GM18519 (cell line): ENCODE data around the gene ANKRD10.
"Not testable (repeated sequence)": the region's sequence is repeated elsewhere in the genome, so short reads cannot be mapped to it uniquely, and the experiment has no call there.

Experiments used
- ATAC-seq: cut with Tn5 transposase; IDR thresholded peaks from one replicate; pipeline ENCODE4 v1.9.1; 2021; ENCODE audit warnings: mild to moderate bottlenecking, moderate library complexity; ENCODE audit not compliant: unreplicated experiment, low FRiP score

The ANKRD10 gene

DNA sequence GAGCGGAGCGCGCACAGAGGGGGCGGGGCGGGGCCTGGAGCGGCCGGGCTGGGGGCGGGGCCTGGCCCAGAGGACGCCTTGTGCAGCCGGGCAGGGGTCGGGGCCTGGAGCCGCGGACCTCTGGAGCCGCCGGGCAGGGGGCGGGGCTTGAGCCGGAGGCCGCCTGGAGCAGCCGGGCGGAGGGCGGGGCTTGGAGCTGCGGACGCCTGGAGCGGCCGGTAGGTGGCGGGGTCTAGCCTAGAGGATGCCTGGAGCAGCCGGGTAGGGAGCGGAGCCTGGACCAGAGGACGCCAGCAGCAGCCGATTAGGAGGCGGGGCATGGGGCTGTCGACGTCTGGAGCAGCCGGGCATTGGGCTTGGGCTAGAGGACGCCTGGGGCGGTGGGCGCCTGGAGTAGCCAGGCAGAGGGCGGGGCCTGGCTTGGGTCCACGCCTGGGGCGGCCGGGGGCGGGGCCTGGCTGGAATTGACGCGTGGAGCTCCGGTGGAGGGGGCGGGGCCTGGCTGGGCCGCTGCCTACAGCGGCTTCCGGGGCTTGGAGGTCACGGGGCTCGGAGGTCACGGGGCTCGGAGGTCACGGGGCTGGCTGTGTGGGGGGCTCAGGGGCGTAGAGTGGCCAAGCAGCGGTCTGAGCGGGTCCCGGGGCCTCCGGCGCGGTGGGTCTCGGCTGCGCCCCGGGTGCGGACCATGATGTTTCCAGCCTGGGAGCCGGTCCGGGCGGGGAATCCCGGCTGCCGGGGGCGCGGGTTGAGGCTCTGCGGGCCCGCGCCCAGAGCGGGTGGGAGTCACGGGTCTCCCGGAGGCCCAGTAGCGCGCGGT is at the start of gene ANKRD10:
ANKRD10 (minus strand) TSS at position 13 of the 817 bp plus-strand sequence. CDS start 135 bp downstream, outside the sequence.
- peak; percentile 65 for ATAC-seq

DNA sequence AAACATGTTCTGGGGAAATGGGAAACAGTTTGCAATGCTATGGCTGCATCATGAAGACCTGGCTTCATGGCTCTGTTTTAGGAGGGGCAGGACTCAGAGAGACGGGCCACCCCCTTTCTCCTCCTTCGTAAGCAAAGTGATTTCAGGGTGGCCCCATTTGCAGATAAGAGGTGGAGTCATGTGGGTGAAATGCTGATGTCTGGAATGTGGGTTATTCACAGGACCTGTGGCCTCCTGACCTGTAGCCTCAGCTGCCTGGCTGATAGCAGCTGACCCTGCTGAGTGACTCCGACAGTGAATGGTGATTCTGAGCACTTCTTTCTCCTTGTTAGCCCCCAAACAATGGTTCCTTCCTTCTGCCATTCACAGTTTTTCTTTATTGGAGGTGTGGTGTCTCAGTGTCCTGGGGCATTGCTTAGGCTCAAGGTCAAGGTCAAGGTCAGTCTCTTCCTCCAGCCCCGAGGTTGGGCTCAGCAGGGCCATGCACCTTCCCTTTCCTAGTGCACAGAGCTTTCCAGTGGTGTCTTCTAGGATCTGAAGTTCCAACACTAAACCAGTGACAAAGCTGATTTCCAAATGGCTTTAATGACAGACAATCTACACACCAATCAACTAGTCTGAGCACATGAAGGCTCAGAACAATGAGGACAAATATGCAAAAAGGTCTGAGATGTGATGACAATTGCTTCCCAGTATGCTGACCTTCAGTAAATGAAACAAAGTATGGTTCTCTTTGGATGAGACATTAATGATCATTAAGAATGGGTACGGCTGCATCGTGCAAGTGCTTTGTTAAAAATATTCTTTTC is 49.6 kb upstream of the ANKRD10 start:
- ATAC-seq: no peak

DNA sequence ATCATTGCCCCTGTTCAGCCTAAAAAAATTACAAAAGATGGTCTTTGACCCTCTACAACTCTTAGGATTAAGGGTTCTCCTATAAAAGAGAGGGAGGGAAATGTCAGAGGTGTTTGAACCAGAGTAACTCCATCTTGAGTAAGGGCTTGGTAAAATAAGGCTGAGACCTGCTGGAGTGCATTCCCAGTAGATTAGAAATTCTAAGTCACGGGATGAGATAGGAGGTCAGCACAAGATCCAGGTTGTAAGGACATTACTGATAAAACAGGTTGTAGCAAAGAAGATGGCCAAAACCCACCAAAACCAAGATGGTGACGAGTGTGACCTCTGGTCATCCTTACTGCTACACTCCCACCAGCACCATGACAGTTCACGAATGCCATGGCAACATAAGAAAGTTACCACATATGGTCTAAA is 48.7 kb upstream of the ANKRD10 start:
- no peak for ATAC-seq

DNA sequence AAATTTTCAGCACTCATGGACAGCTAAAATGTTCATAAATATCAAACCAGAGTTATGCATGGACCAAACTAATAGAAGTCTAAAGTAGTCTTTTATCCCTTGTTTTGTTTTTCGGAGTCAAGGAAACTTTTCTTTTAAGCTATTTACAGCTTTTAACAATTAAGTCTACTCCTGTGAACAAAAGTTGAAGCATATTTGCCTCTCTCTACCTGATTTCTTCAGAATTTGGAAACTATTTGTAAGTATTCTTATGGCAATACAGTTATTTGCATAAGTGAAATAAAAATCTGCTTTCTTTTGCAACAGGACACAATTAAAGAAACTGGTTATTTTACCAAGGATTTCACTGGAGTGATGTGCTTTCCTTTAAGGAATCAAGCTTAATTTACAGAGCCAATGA is 47.1 kb upstream of the ANKRD10 start:
- no peak for ATAC-seq

DNA sequence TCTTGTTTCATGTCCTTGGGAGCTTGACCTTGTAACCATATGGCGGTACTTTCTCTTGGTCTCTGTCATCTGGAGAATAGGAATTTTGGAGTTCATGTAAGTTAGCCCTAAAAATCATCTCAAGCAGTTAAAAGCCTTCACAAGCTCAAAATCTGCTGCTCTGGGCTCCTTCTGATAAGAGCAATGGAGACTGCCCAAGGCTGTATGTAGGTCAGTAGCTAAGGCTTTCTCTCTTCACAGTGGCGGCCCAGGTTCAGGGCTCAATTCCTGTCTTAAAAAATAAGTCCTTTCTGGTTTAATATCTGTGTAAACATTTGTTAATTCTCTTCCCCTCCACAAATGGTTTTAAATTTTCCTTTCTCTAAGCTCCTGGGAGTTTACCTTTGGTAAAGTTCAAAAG is 45.3 kb upstream of the ANKRD10 start:
- no peak for ATAC-seq

DNA sequence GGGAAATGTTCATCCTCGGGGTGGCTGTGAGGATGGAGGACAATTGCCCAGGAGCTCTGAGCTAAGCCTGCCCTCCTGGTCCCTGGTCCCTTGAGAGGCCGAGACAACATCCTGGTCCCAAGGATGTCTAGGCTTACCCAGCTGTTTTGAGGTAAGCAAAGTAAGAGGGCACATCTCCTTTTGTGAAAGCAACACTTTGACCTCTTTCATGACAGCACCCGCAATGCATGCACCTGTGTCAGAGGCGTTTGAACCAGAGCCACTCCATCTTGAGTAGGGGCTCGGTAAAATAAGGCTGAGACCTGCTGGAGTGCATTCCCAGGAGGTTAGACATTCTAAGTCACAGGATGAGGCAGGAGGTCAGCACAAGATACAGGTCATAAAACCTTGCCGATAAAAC is 43.1 kb upstream of the ANKRD10 start:
- ATAC-seq: no peak

DNA sequence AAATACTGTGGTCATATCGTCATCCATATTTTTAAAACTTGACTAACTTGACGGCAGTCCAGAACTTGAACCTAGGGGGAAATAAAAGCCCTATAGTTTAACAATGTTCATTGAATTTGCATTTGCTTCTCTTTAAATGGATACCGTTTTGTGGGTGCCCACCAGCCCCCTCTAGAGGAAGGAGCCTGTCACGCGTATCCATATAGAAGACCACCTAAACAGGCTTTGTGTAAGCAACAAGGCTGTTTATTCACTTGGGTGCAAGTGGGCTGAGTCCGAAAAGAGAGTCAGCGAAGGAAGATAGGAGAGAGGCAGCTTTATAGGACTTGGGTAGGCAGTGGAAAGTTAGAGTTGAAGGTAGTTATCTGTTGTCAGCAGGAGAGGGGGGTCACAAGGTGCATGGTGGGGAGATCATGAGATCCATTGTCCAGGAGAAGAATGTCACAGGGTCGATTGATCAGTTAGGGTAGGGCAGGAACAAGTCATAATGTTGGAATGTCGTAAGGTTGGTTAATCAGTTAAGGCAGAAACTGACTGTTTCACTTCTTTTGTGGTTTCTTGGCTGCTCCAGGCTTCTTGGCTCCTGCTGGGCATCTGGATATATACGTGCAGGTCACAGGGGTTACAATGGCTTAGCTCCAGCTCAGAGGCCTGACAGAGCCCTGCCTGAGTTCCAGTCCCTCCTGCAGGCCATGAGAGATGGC is 42.5 kb upstream of the ANKRD10 start:
- ATAC-seq: no peak

DNA sequence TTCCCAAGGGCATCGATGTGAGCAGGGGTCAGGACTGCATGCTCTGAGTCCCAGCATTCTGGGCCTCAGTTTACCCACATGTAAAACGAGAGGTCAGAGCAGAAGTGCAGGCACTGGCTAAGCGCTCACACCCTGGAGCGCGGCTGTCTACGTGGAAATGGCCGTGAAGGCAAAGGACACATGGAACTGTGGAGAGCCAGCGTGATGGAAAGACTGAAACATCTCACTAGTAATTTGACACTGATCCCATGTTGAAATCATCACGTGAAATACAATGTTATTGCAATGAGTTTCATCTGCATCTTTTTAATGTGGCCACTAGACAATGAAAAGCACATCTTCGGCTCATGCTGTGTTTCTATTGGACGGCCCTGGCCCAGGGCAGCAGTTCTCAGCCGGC is 41.3 kb upstream of the ANKRD10 start:
- not testable (repeated sequence) for ATAC-seq

DNA sequence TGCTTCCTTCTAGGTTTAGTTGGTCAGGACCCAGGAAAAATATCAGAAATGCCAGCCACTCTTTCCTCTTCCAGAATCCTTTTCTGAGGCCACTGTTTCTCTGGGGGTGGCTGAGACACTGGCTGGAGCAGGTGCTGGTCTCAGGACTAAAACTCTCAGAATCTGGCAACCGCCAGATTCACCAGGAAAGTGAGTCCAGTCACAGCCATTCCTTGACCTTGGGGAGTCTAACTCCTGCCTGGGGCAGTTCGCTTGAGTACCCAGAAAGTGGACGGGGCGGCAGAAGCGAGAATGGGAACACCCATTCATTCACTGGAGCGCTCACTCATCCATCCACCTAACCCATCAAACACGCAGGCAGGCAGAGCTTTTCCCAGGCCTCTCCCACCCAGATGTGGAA is 40.7 kb upstream of the ANKRD10 start:
- not testable (repeated sequence) for ATAC-seq

DNA sequence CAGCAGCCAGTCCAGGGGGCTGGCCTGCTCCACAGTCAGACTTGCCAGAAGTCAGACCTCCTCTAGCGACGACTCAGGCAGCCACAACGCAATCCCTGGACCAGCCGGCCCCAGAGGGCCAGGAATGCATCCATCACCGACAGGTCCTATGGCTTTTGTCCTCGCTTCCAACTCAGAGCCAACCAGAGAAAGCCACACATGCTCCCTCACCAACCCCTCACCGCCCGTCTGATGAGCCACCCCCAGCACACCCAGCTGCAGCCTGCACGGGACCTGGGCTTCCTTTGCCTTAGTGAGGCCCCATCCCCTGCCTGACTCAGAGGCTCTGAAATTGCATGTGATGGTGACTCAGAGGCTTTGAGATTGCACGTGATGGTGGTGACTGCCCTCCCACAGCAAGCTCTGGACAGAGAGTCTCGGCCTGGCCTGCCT is 40.2 kb upstream of the ANKRD10 start:
- ATAC-seq: peak; percentile 51

DNA sequence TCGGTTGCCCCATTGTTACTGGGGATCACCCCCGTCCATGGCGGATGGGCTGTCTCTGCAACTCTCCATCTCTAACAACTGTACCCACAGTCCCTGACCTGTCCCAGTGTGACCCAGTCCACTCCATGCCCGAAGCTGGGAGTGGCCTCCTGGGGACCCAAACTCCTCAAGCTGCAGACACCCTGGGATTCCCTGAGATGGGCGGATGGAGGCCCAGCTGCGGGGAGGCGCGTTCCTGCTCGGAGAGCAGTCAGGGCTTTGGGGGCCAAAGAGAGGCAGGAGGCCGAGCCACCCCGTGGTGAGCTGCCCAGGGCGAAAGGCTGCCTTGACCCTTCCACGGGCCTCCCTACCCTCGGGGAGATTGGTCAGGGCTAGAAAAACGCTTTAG is 39.7 kb upstream of the ANKRD10 start:
- not testable (repeated sequence) for ATAC-seq

DNA sequence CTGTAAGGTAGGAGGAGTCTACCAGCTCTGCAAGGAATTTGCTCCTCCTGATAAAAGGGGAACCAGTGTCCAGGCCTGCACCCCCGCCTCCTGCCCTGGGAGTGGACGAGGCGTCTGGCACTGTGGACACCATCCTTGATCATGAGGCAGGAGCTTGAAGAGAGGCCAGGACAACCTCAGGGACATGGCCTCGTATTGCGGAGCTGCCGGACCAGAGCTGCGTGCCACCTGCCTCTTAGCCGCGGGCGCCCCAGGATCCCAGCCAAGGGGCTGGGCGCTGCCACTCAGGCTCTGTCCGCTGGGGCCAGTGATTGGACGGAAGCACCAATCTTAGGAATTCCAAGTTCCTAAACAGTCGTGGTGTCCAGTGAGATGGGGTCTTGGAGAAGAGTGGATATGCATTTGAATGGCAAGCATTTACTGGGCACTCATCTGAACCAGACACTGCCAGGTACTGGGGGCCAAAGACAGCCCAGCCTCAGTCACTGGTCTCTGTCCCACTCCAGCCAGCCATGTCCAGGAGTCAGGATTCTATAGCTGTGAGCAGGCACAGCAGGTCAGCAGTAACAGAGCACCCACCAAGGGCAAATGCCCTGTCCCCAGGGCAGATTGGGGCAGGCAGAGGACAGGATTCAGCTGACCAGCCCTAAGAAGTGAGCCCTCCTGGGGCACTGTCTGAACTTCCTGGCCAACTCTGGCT is 39.1 kb upstream of the ANKRD10 start:
- no peak for ATAC-seq

DNA sequence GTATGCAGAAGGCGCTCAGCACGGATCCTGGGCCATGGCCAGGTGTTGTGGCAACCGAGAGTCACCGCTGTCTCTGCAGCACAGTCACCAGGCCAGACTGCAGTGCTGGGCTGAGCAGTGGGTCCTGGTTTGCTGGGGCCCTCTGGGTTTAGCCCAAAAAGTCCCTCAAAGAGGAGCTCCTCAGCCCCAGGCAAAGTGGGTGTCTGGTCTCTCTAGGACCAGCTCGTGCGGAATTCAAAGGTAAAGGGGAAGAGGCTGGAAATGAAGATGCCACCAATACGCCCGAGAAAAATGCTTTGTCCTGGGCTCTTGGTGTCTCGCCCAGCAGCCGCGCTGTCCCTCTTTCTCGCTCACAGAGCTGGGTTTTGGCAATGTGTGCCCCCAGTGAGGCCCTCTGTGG is 38.5 kb upstream of the ANKRD10 start:
- no peak for ATAC-seq

DNA sequence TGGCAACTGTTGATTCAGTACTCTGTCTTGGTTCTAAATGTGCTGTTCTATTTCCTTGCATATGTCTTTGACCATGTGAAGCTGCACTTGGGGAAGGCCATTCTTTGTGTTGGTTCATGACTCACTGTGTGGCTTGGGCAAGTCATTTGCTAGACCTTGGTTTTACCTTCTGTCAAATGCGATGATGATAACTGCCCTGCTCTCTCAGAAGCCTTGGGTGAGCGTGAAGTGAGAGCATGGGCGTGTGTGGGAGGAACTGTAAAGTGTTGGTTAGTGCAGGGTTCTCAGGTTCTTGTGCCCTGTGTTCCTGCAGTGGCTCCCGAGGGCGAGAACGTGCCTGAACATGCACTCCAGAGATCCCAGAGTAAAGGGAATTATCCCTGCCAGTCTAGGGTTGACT is 37.3 kb upstream of the ANKRD10 start:
- not testable (repeated sequence) for ATAC-seq

DNA sequence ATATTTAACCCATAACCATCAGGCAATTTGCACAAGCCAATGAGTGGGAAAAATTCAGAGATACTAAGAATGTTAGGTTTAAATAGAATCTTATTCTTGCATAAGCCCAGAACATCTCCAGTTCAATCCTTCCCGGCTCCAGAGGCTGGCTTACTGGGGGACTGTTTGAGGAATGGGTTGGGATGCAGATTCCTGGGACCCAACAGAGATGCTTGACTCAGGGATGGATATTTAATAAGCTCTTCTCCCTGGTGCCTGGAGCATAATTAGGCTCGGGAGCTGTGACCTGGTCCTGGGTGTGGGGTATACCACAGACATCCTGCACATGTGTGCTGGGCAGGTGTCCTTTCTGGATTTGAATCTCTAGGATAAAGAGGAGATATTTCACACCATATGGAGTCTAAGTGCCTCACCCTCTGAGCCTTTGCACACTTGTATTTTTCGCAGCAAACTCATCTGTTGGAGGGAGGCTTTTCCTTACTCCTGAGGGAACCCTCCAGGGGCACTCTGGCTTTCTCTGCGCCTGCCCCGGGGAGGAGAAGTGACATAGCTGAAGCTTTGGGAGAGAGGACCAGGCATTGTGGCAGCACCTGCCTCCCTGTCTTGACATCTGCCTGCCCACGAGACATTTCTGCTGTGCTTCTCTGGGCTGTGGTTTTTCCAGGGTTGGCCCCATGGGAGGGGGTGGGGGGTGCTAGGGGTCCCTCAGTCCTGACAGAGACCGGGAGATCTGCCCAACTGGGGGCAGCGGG is 36.1 kb upstream of the ANKRD10 start:
- no peak for ATAC-seq

DNA sequence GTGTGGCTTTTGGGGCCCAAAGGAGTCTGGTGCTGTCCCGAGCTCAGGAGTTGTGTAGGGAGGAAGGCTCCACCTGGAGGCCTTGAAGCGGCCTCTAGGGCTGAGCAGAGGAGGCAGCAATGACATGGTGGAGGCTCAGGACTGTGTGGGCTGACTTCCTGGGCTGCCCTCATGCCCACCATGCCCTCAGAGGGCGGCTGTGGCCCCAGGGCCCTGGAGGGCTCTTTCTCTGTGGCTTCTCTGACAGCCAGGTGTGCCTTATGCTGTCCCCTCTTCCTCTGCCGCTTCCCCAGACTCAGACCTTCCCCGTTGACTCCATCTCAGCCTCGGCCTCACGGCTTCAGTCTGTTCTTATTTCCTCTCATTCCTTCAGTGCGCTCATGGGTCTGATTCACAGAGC is 35.5 kb upstream of the ANKRD10 start:
- ATAC-seq: no peak

DNA sequence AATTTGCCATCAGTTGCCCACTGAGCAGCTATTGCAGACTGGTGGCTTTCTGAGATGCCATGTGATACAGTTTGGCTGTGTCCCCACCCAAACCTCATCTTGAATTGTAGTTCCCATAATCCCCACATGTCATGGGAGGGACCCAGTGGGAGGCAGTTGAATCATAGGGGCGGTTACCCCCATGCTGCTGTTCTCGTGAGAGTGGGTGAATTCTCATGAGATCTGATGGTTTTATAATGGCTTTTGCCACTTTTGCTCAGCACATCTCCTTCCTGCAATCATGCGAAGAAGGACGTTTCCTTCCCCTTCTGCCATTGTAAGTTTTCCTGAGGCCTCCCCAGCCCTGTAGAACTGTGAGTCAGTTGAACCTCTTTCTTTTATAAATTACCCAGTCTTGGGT is 34.8 kb upstream of the ANKRD10 start:
- ATAC-seq: no peak

DNA sequence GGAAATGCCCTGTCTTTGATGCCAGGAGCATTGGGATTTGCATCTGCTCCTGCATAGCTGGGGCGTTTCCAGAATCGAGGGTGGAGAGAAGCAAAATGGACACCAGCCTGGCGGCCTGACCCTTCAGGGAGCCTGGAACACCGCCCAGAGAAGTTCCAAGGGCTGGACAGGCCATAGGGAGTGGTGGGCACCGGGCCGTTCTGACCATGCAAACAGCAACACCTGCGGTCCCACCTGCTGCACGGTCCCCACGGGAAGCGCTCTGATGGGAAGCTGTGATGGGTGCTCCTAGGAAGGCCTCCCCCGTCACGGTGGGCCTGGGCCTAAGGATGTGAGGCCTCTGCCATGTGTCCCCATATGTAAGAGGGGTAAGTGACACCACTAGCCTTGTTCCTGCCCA is 34.2 kb upstream of the ANKRD10 start:
- ATAC-seq: no peak

DNA sequence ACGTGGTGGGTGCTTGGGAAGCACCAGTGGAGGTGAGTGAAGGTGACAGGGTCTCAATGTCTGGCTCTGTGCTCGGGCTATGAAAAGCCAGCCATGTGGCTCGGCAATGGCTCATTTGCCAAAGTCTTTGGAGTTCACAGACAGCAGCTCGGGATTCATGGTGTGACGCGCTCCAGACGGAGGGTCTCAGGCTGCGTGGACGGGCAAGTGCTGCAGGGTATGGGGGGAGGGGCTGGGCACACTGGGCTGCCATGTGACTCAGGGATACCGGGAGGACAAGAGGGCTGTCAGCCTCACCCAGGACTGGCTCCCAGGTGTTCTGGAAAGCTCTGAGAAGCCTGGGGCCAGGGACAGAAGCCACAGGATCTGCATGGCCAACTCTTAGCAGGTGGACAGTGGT is 32.5 kb upstream of the ANKRD10 start:
- not testable (repeated sequence) for ATAC-seq
